ENCODE data around the gene SEH1L.
"Not testable (repeated sequence)": the region's sequence is repeated elsewhere in the genome, so short reads cannot be mapped to it uniquely, and the experiment has no call there.

The SEH1L gene

GRCh38 chr18:12996661-12997292 lies 49.0 kb downstream of the SEH1L start:
- no peak for DNase-seq

- DNase-seq: not testable (repeated sequence)
Observed at GRCh38 chr18:12997330-12997729, 49.5 kb downstream of the SEH1L start.

- DNase-seq: no peak
Observed at GRCh38 chr18:12998332-12999060, 50.7 kb downstream of the SEH1L start.

GRCh38 chr18:13003466-13003896 lies 55.7 kb downstream of the SEH1L start:
- no peak for DNase-seq

GRCh38 chr18:13004396-13004795 lies 56.6 kb downstream of the SEH1L start:
- DNase-seq: no peak

DNA sequence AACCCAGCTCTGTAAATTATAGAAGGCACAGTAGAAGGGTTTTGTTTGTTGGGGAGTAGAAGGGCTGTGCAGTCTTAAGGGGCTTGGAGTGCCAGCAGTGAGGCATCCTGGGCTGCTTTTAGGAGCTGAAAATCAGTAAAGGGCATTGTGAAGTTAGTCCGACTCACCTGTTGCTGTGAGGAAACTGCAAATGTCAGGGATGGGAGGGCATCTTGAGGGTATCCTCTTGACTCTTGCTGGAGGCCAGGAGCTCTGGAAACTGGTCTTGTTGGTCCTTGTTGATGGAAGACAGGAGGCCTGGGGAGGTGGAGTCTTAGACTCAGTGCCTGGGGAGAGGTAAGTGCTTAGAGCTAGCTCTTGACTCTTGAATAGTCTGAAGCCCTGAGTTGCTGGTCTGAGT lies 57.5 kb downstream of the SEH1L start:
- no peak for DNase-seq

DNA sequence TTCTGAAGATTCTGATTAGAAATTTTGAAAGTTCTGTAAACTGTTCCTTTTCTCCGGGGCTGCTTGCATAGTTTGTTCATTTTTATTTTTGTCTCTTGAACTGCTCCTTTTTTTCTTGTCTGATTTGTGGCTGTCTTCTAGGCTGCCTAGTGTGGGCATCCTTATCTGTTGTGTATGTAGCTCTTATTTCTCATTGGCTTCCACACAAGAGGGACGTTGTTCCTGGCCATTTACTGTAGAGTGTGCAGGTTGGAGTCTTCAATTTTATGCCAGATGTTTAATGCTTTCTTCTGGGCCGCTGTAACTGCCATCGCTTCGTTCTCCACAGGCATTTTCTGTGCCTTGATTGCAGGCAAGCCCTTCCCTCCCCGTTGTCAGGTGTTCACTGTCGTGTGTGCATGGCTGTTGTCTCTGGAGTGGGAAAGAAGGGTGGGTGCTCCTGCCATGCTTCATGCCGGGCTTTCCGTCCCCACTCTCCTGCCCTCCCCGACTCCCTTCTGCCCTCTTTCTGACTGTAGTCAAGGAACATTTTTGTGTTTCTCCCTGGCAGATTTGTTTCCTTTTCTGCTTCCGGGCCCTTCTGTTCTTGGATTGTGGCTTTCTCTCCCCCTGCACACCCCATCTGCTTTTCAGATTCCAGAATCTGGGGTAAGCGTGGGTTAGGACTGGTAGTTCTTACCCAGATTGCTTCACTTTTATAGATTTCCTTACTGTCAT lies 58.9 kb downstream of the SEH1L start:
- DNase-seq: no peak

DNA sequence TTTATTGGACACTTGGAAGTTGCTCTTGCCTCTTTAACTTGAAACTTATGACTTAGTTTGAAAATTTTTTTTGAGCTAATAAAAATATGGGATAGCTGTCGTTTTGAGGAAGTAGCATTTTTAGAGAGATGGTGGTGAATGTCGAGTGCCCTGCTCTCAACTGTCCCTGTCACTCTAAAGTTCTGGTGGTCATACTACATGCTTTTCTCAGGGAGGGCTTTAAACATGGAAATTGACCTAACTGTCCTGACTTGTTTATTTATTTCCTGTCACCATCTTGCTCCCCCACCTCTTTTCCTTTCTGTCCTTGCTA lies 59.4 kb downstream of the SEH1L start:
- DNase-seq: no peak

GRCh38 chr18:13011719-13012118 lies 63.9 kb downstream of the SEH1L start:
- DNase-seq: no peak

DNA sequence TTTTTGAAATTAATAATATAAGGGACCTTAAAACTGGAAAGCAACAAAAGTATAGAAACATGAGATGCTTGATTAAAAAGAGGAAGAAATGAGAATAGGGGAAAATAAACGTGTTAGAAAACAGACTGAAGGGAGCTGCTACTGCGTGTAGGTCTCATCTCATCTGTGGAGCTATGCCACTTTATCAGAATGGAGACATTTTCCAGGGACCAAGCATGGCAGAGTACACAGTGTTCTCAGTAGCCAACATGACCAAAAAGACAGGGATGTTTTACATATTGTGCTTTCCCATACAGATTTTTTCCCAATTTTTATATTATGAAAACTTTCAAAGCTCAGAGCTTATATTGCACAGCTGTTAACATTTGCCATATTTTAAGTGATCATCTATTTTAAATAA lies 66.4 kb downstream of the SEH1L start:
- no peak for DNase-seq

DNA sequence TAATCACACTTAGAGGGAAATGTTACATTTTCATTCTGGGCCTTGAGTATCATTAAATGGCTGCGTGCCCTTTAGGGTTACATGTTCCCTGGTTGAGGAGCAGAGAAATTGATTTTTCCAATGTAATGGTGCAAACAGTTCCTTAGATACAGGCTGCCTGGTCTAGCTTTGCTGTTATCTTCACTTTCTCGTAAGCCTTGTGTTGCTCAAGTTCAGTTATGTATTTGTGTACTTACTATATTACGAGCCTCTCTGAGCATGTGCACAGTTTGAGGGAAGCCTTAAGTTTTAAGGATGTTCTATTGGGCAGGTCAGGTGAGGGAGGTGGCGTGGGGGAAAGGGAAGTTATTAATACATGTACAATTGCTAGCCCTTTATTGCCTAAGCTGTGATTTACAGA lies 67.0 kb downstream of the SEH1L start:
- no peak for DNase-seq

DNA sequence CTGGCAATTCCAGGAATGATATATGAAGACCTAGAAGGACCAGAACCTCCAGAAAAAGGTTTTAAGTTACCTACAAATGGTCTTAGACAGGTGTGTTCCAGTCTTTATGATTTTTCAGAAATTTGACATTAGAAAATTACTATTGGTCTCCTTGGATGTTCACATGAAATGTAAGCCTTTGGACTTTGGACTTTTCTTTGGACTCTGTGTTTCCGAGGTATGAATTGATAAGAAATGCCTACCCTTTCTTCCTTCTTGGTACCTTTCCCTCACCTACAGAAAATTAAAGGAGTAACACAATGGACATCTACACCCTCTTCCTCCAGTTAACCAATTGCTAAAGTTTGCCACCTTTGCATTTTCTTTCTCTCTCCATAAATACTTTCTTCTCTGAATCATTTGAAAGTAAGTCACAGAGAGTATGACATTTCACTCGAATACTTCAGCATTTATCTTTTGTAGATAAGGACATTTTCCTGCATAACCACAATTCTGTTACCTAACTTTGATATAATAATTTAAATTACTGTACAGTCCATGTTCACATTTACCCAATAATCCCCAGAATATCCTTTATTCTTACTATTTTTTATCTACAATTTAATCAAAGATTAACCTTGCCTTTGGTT lies 69.5 kb downstream of the SEH1L start:
- DNase-seq: no peak

DNA sequence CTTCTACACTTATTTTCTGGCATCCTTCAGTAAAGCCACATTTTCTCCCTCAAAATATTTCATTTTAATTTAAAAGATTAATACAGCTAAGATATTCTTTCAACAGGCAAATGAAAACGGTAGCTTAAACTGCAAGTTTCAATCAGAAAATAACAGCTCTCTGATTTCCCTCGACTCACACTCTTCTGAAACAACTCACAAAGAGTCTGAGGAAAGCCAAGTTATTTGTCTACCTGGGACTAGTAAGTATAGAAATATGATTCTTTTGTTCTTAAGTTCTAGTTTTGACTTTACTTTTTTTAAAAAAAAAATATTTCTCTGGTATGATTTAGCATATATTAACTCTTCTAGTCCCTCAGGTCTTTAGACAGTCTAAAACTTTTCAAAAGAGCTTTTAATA lies 70.6 kb downstream of the SEH1L start:
- DNase-seq: no peak

DNA sequence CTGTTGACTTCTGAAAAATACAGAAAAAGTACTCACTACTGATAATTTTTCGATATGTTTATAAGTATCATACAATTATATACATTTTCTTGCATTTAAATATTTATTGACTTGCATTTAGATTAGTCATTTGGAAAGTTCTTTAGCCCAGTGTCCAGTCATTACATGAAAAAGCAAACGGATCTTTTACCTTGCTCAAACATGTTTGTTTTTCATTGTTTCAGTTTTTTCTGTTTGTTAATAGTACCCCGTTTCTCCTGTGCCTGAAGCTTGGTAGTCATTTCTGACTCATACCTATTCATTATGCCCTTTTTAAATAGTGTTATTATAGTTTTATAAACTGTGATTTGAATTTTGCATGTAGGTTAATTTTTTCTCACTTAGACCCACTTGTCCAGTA lies 71.5 kb downstream of the SEH1L start:
- DNase-seq: no peak

DNA sequence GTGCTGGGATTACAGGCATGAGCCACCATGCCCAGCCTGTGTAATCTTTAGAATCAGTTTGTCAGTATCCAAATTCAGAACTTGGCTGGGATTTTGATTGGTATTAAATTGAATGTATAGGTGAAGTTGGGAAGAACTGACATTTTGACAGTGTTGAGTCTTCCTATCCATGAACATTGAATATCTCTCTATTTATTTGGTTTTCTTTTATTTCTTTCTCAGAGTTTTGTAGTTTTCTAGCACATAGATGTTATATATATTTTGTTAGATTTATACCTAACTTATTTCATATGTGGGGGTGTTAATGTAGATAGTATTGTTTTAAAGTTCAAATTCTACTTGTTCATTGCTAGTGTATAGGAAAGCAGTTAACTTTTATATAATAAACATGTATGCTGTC lies 74.8 kb downstream of the SEH1L start:
- DNase-seq: no peak

- DNase-seq: no peak
Observed at GRCh38 chr18:13025233-13025632, 77.4 kb downstream of the SEH1L start.

DNA sequence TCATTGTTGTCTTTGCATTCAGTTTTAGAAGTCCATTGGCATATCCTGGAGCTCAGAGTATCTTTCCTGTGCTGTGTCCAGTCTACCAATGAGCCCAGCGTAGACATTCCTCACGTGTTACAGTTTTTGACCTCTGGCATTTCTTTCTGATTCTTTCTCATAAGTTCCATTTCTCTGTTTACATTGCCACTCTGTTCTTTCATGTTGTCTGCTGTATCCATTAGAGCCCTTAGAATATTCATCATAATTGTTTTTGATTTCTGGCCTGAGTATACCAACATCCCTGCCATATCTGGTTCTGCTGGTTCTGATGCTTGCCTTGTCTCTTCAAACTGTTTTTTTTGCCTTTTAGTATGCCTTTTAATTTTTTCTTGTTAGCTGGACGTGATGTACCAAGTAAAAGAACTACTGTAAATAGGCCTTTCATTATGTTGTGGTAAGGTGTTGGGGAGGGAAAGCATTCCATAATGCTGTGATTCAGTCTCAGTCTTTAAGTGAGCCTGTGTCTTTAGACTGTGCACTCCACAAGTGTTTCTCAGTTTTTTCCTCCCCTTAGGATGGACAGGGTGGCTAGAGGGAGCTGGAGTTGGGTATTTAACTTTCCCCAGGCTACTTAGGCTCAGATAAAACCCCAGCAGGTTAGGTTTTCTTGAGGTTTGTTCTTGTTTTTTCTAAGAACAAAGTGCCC lies 78.9 kb downstream of the SEH1L start:
- DNase-seq: no peak

- DNase-seq: no peak
Observed at GRCh38 chr18:13028869-13029268, 81.1 kb downstream of the SEH1L start.

DNA sequence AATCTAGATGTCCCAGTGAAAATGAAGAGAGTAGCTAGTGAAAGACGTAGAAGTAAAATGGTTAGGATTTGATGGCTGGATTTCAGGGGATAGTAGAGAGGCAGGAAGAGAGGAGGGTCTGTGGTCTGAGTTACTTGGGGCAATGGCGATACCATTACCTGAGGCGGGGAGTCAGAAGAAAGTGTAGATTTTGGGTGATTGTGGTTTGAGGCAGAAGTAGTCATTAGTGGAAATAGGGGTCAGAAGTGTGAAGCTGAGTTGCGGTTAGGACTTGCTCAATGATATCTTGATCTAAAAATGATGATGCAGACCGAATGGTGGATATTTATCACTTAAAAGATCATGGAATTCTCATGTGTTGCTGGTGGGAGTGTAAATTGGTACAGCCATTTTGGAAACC lies 84.4 kb downstream of the SEH1L start:
- DNase-seq: no peak

DNA sequence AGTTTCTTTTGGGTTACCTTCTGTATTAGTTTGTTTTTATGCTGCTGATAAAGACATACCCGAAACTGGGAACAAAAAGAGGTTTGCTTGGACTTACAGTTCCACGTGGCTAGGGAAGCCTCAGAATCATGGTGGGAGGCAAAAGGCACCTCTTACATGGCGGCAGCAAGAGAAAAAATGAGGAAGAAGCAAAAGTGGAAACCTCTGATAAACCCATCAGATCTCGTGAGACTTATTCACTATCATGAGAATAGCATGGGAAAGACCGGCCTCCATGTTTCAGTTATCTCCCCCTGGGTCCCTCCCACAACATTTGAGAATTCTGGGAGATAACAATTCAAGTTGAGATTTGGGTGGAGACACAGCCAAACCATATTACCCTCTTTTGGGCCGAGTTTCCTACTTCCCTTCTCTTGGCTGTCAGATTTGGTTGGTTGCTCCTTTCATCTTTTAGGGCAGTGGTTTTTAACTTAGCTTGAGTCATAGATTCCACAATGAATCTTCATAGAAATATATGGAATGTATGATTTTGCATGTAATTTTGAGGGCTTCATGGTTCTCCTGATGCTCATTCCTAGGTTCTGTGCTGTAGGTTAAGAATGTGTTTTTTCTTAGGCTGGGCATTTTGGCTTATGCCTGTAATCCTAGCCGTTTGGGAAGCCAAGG lies 87.6 kb downstream of the SEH1L start:
- DNase-seq: no peak

- no peak for DNase-seq
Observed at GRCh38 chr18:13036622-13037320, 89.0 kb downstream of the SEH1L start.
